HG02884 (cell line): ENCODE results near the gene GAL3ST2.
"Not testable (repeated sequence)": the region's sequence is repeated elsewhere in the genome, so short reads cannot be mapped to it uniquely, and the experiment has no call there.

ENCODE experiments used
- ATAC-seq: cut with Tn5 transposase; IDR thresholded peaks from one replicate; pipeline ENCODE4 v1.9.1; 2021; ENCODE audit warnings: mild to moderate bottlenecking, moderate library complexity; ENCODE audit not compliant: unreplicated experiment

Gene GAL3ST2

GRCh38 chr2:241817821-241818215 lies 41.2 kb downstream of the GAL3ST2 start:
- ATAC-seq: not testable (repeated sequence)

DNA sequence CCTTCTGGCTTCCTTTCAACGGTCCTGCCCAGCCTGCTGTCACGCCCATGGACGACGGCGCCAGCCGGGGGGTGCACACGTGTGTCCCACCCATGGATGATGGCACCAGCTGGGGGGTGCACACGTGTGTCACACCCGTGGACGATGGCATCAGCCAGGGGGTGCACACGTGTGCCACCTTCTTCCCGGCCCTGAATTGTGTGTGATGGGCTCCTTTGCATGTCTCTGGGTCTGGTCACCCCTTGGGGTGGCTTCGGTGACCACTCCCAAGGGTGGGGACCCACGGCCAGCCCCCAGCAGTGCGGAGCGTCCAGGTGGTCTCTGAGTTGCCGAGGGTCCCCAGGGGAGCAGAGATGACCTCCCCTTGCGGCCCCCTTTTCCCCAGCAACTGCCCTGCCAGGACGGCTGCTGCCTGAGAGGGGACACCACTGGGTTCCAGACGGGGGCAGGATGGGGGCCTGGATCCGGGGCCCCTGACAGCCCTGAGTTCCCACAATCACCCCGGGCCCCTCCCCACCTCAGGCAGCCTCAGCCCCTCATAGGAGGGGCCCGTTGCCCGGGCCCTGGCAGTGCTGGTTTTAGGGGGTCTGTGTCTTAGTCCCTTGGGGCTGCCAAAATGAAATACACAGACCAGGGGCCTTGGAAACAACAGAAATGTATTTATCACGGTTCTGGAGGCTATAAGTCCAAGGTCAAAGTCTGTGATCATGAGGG lies 41.8 kb downstream of the GAL3ST2 start:
- ATAC-seq: no peak

- ATAC-seq: no peak
Observed at GRCh38 chr2:241818943-241819270, 42.3 kb downstream of the GAL3ST2 start.

- ATAC-seq: not testable (repeated sequence)
Observed at GRCh38 chr2:241819947-241820624, 43.5 kb downstream of the GAL3ST2 start.

DNA sequence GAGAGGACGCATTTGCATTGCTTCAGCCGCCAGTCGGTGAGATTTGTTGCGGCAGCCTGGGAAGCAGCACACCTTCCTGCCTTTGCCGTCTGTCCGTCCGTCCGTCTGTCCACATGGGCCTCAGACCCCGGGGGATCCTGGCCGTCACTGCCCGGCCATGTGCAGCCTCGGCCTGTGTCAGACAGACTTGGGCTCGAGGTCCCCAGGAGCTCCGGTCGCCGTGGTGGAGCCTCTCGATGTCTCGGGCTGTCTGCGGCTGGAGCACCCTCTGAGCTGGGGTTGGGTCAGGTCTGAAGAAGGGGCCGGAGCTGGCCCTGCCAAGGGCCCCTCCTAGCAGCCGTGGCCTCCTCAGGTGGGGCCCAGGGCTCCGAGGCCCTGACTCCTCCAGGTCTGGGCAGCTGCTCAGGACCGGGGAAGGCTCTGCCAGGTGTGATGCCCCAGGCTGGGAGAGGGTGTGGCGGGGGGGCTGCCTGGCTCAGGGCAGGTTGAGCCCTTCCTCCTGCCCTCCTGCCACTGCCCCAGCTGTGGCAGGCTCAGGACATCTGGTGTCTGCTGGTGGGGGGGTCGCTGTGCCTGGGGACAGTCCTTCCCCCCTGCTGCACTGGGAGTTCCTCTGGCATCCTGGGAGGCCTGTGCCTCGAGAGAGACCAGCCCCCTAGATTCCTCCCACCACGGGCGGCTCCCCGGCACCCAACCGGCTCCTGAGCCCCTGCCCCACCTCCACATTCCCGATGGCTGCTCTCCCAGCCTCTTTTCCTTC lies 44.2 kb downstream of the GAL3ST2 start:
- ATAC-seq: no peak

- no peak for ATAC-seq
Observed at GRCh38 chr2:241821460-241822263, 45.0 kb downstream of the GAL3ST2 start.

GRCh38 chr2:241822264-241822623 lies 45.6 kb downstream of the GAL3ST2 start:
- no peak for ATAC-seq

- ATAC-seq: not testable (repeated sequence)
Observed at GRCh38 chr2:241823531-241824437, 47.2 kb downstream of the GAL3ST2 start.

DNA sequence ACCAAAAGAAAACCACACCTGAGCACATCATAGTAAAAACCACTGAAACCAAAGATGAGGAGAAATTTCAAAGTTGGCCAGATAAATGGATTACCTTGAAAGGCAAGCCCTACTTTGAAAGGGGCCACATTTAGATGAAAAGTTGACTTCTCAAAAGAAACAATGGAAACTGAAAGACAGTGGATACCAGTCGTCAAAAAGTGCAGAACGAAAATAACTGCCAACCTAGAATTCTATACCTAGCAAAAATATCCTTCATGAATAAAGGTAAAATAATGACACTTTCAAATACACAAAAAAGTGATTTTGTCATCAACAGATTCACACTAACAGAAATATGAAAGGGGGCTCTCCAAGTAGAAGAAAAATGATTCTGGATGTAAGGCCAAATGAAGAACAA lies 50.8 kb downstream of the GAL3ST2 start:
- ATAC-seq: no peak

GRCh38 chr2:241833101-241833663 lies 56.6 kb downstream of the GAL3ST2 start:
- ATAC-seq: no peak

DNA sequence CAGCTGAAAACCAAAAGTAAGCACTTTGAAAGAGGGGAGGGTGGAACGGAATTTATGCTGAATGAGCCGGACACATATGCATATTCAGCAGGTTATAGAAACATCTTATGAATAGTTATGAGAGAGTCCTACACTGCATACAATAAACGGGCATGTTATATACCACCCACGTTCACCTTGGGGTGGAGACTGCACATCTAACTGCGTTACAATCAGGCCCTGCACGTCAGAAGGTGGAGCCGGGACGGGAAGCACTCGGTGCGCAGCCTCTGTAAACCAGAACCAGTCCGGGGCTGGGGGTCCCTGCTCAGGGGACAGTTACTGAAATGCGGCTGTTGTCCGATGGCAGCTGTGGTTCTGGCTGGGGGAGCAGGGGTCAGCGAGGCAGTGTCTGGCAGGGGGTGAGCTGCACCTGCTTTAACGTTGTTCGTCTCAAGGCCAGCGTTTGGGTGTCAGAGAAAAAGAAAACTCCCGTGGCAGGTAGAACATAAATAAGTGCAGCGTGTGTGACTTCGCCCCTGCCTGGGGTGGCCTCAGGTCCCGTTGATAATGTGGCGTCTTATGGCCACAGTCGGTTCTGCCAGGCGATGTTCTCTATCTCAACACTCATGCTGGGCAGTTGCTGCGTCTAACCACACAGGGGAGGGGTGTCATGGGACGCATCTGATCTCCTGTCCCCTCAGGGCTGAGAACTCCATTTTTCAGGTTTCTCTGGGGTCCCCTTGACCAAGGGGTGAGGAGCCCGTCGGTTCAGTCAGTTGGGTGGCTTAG lies 57.3 kb downstream of the GAL3ST2 start:
- ATAC-seq: not testable (repeated sequence)

DNA sequence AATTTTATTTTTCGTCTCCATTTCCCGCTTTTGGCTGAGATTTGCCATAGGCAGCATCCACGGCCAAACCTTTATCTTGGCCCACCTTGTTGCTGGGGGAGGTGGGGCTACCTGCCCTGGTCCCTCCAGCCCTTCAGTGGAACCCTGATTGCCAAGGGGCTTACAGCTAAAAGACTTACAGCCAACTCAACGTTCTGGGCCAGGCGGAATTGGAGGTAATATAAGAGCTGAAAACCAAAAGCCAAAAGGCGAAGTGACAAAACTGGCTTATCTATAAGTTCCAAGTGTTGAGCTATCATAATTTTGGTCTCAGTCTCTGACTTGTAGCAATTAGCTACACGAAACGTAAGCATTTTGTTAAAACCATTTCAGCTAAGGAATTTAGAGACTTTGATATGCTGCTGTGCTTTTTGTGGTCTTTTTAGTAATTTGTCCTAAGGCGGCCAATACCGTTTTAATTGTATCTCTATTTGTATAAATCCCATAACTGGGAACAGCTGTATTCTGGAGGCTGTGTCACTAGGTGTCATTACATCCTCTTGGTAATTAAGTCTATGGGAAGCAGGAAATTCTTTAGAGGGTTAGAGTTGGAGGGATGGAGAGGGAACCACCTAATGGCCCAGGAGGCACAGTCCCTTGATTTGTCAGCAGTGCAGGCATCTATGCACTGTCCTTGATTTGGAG lies 58.0 kb downstream of the GAL3ST2 start:
- no peak for ATAC-seq

DNA sequence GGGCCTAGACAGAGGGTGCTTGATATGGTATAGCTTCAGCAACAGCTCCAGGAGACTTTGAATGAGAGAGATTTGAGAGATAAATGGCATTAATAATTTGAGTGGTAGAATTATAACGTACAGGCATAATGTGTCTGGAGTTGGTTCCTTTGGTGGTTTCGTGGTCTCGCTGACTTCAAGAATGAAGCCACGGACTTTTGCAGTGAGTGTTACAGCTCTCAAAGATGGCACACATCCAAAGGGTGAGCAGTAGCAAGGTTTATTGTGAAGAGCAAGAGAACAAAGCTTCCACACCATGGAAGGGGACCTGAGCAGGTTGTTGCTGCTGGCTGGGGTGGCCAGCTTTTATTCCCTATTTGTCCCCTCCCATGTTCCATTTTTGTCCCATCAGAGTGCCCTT lies 59.0 kb downstream of the GAL3ST2 start:
- no peak for ATAC-seq

- ATAC-seq: no peak
Observed at GRCh38 chr2:241836292-241836691, 59.7 kb downstream of the GAL3ST2 start.

DNA sequence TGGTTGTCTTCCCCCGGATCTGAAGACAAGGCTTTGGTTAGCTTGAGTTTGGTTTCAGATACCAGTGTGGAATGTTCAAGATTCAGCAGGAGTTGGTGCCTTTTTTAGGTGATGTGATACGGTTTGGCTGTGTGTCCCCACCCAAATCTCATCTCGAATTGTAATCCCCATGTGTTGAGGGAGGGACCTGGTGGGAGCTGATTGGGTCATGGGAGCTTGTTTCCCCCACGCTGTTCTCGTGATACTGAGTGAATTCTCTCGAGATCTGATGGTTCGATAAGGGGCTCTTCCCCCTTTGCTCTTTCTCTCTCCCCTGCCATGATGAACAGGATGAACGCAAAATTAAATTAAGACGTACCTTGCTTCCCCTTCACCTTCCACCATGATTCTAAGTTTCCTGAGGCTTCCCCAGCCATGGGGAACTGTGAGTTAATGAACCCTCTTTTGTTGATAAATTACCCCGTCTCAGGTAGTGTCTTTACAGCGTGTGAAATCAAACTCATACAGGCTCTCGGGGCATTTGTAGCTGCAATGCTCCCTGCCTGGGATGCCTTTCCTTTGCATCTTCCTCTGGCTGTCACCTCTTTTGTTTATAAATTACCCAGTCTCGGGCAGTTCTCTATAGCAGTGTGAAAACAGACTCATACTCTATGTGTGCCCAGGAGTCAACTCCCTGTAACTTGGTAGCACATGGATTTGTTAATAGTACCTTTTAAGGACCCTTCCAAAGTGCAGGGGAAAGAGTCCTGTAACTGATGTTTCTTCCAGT lies 60.8 kb downstream of the GAL3ST2 start:
- ATAC-seq: no peak

- ATAC-seq: no peak
Observed at GRCh38 chr2:241841181-241842066, 64.8 kb downstream of the GAL3ST2 start.

DNA sequence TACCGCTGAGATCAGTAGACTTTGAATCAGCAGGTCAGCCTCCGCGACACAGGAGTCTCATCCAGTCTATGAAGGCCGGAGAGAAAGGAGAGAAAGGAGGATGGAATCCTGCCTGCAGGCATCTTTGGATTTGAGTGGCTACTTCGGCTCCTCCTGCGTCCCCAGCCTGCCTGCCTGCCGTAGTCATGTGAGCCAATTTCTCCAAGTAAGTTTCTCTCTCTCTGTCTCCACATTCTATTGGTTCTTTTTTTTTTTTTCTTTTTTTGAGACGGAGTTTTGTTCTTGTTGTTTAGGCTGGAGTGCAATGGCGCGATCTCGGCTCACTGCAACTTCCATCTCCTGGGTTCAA lies 65.4 kb downstream of the GAL3ST2 start:
- ATAC-seq: no peak
